Suprapubic skin (tissue), 4 donors: ENCODE measurements around the gene BIRC6.

Experiments used
- EP300 ChIP-seq: sonication (generic); formaldehyde crosslinking; IDR thresholded peaks from one replicate; pipeline ENCODE4 v1.6.1; 2017; ENCODE audit warnings: antibody characterized with exemption
- POLR2AphosphoS5 ChIP-seq, 3 donors: sonication (generic); formaldehyde crosslinking; IDR thresholded peaks; one replicate each; pipeline ENCODE4 v1.6.1; 2017; ENCODE audit warnings: antibody characterized with exemption in 3 of 3
- TF ChIP-seq, protein P1 (sequence below), 2 donors: fragments of 200-600 bp in 1 of 2; fragments of 450-650 bp in 1 of 2; sonication (generic) in 1 of 2; IDR thresholded peaks; one replicate each; pipeline ENCODE4 v1.5.1; 2016 to 2019; ENCODE audit warnings: antibody characterized with exemption in 2 of 2, mild to moderate bottlenecking in 1 of 2, moderate library complexity in 1 of 2

DNA sequence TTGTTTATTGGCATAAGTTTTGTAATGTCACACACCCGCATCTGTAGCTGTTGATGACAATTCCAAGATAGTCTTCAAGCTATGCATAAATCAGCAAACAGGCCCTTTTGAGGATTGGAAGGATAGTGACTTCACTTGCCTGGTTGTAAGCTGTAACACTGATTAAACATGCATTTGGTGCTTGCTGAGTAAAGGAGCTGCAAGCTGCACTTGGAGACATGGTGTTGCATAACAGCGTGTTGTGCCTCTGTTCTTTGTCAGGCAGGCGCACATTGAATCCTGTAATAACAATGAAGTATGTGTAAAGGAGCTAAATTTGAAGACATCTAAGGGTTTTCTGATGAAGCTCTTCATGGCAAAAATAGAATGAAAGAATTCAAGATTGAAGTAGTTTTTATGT lies 202.3 kb downstream of the BIRC6 start:
- TF ChIP-seq POLR2AphosphoS5 (IDR thresholded peaks at IDR 0.05): no peak
- no peak for TF ChIP-seq EP300
- TF ChIP-seq, protein P1, sequence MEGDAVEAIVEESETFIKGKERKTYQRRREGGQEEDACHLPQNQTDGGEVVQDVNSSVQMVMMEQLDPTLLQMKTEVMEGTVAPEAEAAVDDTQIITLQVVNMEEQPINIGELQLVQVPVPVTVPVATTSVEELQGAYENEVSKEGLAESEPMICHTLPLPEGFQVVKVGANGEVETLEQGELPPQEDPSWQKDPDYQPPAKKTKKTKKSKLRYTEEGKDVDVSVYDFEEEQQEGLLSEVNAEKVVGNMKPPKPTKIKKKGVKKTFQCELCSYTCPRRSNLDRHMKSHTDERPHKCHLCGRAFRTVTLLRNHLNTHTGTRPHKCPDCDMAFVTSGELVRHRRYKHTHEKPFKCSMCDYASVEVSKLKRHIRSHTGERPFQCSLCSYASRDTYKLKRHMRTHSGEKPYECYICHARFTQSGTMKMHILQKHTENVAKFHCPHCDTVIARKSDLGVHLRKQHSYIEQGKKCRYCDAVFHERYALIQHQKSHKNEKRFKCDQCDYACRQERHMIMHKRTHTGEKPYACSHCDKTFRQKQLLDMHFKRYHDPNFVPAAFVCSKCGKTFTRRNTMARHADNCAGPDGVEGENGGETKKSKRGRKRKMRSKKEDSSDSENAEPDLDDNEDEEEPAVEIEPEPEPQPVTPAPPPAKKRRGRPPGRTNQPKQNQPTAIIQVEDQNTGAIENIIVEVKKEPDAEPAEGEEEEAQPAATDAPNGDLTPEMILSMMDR (IDR thresholded peaks at IDR 0.05): no peak
